ENCODE results near the gene AJUBA.
"Not testable (repeated sequence)": the region's sequence is repeated elsewhere in the genome, so short reads cannot be mapped to it uniquely, and the experiment has no call there.

Gene AJUBA

DNA sequence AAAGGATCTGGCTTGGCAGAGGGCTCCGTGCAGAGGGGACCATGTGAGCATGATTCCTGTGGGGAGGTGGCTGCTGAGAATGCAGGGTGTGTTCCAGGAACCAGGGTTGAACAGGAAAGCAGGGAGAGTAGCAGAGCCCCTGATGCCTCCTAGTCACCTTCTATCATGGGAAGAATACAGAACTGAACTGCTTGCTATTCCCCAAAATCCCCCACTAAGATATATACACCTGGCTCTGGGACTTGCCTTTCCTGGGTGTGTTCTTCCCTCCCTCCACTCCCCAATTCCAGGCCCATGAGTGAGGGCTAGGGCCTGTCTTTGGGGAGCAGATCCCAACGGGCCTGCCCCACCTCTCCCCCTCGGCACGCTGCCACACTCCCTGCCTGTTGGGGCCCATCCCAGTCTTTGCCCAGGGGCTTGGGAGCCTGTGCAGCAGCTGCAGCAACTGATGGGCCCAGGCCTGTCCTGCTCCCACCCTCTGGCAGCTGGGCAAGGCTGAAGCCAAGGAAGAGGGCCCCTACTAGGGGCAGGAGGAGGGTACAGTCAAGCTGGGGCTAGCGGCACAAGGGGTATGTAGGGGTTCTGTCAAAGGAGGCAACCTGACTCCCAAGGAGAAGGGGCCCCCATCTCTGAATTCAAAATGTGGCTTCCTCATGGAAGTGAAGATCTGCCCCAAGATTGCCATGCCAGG is 3.2 kb downstream of the AJUBA start:
- no peak for DNase-seq

DNA sequence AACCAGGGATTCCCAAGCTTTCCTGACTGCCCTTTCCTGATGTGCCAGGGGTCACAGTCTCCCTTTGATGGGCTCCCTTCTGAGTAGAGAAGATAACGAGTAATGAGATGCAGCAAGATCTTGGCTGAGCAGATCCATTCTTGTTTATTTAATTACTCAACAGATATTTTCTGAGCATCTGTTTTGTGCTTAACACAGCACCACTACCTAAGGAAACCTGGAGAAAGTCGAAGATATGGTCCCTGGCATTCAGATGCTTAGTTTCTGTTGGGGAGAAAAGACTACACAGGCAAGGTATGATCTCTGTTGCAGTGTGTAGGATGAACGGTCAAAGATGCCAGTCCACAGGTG is 3.9 kb downstream of the AJUBA start:
- no peak for DNase-seq

DNA sequence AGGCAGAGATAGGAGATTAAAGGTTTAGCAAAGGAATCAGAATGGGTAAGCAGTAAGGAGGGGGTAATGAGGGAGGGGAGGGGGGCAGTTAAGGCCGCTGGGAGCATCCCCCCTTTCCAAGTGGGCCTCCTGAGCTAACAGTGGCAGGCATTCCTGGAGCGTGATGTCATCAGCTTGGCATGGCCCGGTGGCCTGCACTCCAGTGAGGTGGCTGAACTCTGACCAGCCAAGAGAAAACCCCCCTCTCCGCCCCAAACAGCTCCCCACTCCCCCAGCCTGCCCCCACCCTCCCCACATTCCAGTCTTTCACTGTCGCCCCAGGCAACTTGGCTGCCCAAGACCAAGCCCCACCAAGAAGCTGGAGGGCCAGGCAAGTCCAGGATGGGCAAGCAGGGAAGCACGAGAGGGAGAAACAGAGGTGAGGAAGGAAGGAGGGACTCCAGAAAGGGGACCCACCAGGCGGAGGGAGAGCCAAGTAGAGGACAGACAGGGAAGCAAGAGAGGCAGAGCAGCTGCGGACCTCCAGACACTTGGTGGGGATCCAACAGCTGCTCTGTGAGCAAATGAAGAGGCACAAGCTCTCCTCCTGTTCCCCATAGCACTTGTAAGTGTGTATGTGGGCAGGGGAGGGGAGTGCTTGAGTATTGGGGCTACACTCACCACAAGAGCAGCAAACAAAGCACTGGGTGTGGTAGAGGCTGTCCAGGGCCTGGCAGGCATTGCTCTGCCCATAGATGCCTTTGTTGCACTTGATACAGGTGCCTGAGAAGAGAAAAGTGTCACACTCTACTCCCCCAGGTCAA is 4.5 kb downstream of the AJUBA start:
- no peak for DNase-seq

DNA sequence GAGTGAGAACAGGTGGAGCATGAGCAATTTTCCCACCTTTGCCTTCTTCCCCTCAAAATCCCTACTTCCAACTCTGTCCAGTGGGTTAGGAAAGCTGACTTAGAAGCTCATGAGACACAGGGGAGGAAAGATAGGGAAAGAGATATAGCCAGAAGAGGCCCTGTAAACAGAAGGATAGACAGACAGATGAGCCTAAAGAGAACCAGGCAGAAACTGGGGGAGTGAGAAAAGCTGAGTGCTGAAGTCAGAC is 5.0 kb downstream of the AJUBA start:
- DNase-seq = no peak

DNA sequence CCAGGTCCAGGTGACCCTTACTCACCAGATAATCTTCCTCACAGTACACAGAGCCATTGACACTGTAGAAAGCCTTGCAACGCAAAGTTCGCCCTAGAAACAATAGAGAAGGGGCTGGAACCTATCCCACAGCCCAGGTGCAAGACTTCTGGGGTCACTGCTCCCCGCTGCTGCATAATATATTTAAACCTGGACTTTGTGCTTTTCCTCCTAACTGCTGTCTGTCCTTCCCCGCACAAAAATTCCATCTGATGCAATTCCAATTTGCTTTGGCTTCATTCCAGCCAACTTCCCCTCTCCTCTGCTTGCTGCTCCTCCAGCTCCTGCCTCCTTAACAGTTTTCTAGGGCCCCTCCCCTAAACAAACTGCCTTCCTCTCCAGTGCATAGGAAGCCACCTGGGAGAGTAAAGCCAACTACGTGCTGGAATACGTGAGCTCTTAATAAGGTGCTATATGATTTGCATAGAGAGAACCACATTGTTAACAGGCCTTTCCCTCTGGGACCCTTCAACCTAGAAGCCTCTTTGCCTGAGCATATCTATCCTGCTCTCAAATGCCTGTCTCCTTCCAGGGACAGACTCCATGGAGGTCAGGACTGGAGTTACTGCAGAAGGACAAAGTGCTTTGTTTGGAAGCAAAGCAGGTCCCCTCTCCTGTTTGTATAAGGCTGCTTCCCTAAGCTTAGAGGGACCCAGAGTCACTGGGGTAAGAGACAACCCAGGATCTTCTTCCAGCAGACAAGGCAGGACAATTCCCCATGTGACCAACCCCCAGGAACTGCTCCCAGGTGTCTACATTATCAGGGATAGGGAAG is 5.5 kb downstream of the AJUBA start:
- peak; percentile 52 for DNase-seq

DNA sequence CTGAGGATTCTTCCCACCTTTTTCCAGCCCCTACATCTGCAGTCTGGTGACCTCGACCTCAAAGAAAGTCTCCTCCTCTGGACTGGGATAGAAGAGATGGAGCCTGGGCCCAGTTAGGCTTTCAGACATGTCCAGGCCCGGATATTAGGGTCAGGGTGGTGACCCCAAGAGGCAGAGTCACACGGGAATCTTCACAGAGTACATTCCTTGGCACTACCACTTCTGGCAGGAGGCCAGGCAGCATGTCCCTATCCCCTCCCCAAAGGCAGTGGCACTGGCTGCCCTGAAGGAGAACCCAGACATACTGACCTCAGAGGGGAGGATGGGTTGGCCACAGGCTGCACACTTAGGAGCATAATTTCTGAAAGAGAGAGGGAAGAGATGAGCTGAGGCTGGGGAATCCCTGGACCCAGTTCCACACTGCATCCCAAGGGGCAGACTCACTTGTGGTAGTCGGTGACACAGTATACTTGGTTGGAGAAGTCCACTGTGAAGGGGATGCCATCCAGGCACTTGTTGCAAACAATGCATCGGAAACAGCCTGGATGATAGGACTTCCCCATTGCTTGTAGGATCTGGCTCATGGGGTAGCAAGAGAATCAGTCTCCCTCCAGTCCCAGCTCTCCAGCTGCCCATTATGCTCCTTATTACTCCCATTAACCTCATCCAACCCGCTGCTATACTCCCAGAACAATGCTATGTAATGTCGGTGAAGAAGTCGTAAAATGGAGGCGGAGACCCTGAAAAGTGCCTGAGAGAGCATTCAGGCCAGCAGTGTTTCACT is 7.6 kb downstream of the AJUBA start:
- DNase-seq = no peak

DNA sequence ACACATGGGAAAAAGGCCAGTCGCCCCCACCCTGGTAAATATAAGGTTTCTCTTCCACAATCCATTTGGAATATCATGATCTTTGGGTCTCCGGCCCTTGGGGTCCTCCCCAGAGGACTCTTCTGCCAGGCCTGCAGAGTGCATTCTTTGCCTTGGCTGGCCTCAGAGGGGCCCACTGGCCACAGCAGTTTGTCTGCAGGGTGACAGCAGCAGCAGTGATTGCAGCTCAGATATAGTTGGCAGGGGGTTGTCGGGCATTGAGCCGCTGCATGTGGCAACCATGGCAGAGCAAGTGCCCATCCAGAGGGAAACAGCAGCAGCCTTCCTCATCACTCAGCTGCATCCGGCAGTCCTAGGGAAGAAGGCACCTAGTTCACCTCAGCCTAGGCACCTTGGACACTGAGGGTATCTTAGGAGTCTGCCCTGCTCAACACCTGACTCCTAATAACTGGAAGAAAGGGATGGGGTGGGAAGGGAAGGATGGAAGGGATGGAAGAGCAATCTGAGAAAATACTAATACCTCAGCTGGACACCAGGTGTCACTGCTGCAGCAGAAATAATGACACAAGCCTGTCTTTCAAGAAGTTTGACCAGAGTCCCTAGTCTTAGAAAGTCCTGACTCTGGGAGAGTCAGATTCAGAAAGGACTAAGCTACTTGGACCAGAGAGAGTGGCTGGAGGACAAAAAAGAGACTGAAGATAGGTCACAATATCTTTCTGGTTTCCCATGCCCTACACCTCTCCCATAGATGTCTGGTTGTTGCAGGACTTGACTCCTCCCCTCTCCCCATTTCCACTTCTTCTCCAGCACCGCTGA is 8.9 kb downstream of the AJUBA start:
- DNase-seq = no peak

DNA sequence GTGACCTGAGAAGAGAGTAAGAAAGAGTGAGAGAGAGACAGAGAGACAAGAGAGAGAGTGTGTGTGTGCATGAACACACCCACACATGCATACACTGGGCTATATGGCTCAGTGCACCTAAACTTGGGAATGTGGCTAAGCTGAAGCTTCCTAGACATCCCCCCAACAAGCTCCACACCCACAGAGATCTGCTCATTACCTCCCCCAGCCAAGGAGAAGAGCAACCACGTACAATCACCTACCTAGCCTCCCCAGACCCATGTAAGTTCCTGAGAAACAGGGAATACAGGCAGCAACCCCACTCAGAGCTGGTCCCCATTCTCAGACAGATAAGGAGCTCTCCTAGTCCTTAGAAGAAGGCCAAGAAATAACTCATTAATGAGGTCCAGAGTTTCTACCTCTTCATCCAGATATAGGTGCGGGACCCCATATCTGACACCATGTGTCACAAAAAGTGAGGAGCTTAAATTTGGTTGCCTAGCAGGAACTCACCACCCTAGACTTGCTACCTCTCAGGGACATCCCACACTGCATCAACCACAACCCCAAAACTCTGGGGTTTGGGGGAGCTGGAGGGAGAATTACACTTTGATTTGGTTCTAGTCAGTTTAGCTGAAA is 9.9 kb downstream of the AJUBA start:
- DNase-seq = no peak

DNA sequence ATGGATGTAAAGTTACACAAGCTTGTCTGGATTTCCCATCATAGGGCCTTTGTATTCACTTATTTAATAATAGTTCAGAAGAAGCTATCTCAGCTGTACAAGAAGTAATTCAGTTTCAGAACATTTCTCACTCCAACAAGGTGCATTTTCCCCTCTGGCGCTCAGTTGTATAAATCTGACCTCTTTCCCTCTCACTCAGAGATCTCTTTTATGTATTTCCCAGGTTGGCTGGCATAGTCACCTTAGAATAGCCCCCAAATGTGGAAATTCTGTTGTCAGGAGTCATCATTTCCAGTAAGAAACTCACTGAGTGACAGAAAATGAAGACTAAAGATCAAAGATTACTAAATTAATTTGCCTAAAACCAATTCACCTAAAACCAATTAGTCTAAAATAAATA is 11.2 kb downstream of the AJUBA start:
- no peak for DNase-seq

DNA sequence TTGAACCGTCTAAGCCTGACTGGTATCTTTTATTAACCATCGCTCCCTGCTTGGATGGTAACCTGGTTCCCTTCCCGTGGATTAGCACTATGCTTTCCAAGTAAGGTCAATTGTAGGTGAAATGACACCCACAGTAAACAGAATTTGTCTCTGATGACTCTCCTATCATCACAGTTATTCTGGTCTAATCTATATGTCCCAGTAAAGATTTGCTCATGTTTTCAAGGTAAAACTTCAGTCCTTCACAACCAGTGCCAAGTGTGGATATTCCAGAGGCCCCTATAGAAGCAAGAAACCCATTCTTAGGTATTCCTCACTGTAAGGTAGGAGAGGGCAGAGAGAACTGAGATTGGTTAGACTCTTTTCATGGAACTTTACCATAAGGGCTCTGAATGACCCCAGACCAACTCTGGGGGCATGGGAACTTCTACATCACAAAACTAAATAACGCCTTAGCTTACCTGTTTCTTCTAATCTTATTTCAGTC is 15.5 kb downstream of the AJUBA start:
- DNase-seq = no peak

DNA sequence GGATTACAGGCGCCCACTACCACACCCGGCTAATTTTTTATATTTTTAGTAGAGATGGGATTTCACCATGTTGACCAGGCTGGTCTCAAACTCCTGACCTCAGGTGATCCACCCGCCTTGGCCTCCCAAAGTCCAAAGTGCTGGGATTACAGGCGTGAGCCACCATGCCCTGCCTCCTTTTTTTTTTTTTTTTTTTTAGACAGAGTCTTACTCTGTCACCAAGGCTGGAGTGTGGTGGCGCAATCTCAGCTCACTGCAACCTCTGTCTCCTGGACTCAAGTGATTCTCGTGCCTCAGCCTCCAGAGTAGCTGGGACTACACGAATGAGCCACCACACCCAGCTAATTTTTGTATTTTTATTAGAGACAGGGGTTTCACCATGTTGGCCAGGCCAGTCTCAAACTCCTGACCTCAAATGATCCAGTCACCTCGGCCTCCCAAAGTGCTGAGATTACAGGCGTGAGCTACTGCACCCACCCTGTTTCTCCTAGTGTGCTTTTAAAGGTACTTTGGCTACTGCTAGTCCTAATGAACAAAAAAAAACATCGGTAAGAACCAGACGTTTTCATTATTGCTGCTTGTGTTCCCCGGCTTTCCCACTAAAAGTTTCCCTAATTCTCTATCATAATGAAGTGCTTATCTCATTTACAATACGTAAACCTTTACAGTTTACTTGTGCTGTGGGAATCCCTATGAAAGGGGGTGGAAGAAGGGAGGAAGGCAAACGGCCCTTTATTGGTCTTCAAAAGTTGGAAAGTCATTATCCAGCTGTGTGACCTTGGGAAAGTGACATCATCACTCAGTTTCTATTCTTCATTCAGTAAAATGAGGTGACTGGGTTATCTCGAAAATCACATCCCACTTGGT is 16.2 kb downstream of the AJUBA start:
- not testable (repeated sequence) for DNase-seq

DNA sequence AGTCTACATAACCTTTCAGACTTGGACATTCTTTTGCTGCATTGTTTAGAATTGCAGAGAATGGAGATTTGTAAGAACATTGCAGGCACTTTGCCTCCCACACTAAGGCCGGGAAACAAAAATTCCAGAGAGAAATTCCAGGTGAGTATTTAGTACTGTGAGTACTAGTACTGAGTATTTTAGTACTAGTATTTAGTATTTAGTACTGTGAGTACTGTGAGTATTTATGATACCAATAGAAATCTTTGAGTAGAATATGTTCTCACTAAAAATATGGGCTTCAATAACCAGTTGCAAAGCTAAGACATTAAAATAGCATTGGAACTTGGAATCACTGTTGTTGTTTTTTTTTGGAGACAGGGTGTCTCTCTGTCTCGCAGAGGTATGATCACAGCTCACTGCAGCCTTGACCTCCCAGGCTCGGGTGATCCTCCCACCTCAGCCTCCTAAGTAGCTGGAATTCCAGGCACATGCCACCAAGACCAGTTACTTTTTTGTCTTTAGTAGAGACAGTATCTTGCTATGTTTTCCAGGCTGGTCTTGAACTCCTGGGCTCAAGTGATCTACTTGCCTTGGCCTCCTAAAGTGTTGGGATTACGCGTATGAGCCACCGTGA is 20.2 kb downstream of the AJUBA start:
- DNase-seq = no peak

DNA sequence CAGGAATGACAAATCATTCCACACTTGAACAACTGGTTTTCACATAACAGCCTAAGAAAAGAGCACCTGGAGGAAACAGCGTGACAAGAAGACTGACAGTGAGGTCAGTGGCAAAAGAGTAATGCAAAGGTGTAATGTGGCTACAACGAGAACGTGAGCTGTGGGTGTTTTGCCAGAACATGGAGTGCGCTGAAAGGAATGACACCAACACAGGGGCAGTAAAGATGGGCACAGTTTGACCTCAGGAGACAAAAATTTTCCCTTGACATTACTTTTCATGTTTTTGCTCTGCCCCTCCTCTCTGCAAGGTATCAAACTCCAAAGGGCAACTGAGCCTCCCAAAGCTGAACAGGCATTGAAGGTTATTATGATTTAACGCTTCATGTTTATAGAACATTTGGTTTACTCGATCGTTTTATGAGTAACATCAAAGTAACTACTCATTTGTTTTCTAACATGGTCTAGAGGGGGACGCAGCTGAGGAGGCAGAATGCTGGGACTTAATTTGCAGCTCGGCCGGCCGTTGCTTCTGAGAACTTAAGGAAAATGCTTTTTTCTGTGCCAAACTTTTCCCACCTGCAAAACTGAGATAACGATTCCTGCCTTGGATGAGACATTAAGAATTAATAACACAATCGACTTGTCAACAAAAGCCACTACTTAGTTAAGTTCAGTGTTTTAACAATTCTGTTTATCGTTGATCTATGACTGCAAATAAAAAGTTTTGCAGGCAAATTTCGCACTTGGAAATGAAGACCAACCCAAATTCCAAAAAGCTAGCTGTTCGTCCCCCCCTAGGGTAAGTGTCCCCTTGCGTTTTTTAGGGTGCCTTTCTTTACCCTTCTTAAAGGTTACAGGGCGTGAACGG is 26.4 kb downstream of the AJUBA start:
- DNase-seq = no peak

DNA sequence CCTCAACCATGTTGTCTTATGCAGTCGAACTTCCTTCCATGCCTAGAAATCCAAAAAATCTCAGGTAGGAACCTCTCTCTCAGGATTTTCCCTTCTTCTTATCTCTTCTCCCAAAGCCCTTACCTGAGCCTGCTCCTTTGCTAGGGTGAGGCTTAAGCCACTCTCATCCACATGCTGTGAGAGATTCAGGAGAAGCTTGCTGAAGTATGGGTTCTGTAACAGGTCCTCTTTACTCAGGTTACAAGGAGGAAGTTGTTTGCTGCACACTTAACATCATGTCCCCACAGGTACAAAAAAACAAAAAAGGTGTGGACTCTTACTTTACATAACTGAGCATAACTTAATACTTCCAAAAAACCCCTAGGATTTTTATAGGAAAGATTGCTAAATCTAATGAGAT is 29.9 kb downstream of the AJUBA start:
- DNase-seq = no peak

DNA sequence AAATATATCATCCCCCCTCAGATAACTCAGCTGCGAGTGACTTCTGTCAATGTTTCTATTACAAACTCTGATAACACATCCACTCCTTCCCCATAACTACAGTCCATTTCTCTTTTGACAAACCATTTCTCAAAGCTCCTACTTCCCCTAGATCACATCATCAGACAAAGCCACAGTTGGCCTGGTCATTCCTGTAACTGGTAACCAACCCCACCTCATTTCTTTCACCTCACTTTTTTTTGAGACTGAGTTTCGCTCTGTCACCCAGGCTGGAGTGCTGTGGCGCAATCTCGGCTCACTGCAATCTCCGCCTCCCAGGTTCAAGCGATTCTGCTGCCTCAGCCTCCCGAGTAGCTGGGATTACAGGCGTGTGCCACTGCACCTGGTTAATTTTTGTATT is 30.6 kb downstream of the AJUBA start:
- not testable (repeated sequence) for DNase-seq

DNA sequence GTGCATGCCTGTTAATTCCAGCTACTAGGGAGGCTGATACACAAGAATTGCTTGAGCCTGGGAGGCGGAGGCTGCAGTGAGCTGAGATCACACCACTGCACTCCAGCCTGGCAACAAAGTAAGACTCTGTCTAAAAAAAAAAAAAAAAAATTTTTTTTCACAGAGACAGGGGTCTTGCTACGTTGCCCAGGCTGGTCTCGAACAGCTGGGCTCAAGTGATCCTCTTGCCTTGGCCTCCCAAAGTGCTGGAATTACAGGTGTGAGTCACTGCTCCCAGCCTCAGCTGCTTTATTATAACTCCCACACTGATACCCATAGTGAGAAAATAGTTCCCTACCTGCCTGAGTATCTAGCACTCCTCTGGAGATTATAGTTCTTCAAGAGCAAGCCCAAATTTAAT is 36.7 kb downstream of the AJUBA start:
- DNase-seq = no peak

DNA sequence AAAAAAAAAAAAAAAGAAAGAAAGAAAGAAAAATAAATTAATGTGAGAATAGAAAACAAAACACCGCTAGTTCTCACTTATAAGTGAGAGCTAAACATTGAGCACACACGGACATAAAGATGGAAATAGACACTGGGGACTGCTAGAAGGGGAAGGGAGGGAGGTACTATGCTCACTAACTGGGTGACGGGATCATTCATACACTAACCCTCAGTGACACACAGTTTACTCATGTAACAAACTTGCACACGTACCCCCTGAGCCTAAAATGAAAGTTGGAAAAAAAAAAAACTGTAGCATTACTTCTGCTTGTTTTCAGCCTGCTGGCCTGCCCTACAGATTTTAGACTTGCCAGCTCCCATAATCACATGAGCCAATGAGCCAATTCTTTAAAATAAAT is 42.7 kb downstream of the AJUBA start:
- no peak for DNase-seq

DNA sequence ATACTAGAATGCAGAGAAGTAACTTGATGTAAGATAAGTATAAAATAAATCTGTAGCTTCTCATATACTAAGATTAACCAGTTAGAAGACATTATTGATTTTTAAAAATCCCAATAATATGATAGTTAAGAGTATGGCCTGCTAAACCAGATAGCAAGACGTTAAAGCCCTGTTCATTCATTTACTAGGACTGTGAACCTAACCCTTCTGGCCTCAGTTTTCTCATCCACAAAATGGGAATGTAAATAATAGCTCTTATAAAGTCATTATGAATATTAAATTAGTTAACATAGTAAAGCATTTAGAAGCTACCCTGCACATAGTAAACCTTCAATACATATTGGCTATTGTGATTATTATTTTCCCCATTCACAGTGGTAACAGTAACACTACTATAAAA is 47.2 kb downstream of the AJUBA start:
- DNase-seq = no peak

DNA sequence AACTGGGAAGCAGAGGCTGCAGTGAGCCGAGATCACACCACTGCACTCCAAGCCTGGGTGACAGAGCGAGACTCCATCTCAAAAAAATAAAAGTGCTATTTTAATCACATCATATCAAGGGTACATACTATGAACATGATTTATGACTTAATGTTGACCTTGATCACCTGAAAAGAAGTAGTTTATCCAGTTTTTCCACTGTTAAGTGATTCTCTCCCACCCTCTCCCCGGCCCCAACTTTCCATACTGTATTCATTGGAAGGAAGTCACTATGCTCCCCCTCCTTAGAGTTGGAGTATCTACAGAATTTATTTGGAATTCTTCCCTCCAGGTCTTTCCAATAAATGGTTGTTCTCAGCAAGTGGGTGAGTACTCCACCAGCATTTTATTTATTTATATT is 50.2 kb downstream of the AJUBA start:
- no peak for DNase-seq
